Small intestine (tissue), 7 donors: Measurements from ENCODE around the gene CAPN15. TPM values are rescaled to one million over a fixed set of nuclear protein-coding genes. Genes with fewer than 3 reads are reported as not detected.
"Not testable (repeated sequence)": the region's sequence is repeated elsewhere in the genome, so short reads cannot be mapped to it uniquely, and the experiment has no call there.

Source experiments
- DNase-seq, 2 donors: peaks; one replicate each; pipeline versions ENCODE4 v3.0.0 to v3.0.0-alpha.2; 2013
- FAIRE-seq: peaks from 2 replicates; lab custom pipeline; 2012; peaks lifted over from hg19 to GRCh38; lab: Jason Lieb, UNC
- H3K27ac ChIP-seq, 3 donors: one replicate each; pipeline ENCODE4 v1.5.1; 2013; ENCODE audit warnings: low read length in 2 of 3, mild to moderate bottlenecking in 2 of 3, control low read depth in 1 of 3, inconsistent platforms in 1 of 3, low read depth in 1 of 3, moderate library complexity in 1 of 3
- H3K27me3 ChIP-seq, 3 donors: one replicate each; pipeline ENCODE4 v1.6.1; 2013; ENCODE audit warnings: low read length in 3 of 3, inconsistent platforms in 1 of 3; ENCODE audit not compliant: control insufficient read depth in 3 of 3, insufficient read depth in 3 of 3
- H3K36me3 ChIP-seq, 3 donors: one replicate each; pipeline ENCODE4 v1.6.1; 2013; ENCODE audit warnings: low read length in 3 of 3, inconsistent platforms in 1 of 3, low read depth in 1 of 3, mild to moderate bottlenecking in 1 of 3, moderate library complexity in 1 of 3; ENCODE audit not compliant: control insufficient read depth in 3 of 3, insufficient read depth in 2 of 3
- H3K4me1 ChIP-seq, 3 donors: one replicate each; pipeline ENCODE4 v1.6.1; 2013; ENCODE audit warnings: low read length in 2 of 3, inconsistent platforms in 1 of 3, low read depth in 1 of 3, mild to moderate bottlenecking in 1 of 3, moderate library complexity in 1 of 3; ENCODE audit not compliant: control insufficient read depth in 3 of 3, insufficient read depth in 2 of 3
- H3K4me3 ChIP-seq, 3 donors: one replicate each; pipeline ENCODE4 v1.5.1; 2013; ENCODE audit warnings: low read length in 3 of 3, control low read depth in 1 of 3, inconsistent platforms in 1 of 3, low read depth in 1 of 3, mild to moderate bottlenecking in 1 of 3, moderate library complexity in 1 of 3
- H3K9me3 ChIP-seq, 2 donors: one replicate each; pipeline ENCODE4 v1.6.1; 2013; ENCODE audit warnings: low read depth in 1 of 2, low read length in 1 of 2; ENCODE audit not compliant: control insufficient read depth in 2 of 2, insufficient read depth in 1 of 2
- WGBS, 3 donors: extraction: QIAGEN DNeasy Blood & Tissue Kit; methylation state at CpG; one replicate each; pipeline ENCODE4 v1.1.7; 2013; 5-methylcytosine and 5-hydroxymethylcytosine counted together
- polyA plus RNA-seq, 4 donors: library from polyadenylated mRNA; stranded (reverse) in 3 of 4; unstranded in 1 of 4; fragments of 200-250 nt in 3 of 4; fragments of 120-200 nt in 1 of 4; gene quantifications; one replicate each; pipeline versions ENCODE4 v1.2.1 to v1.2.3, GENCODE V29; 2013
- donor health status: healthy with polysubstance abuse.
- donor health status: control.
- donor health status: control.
- donor health status: Bipolar disorder and iron deficiency.
- donor health status: healthy.

CAPN15 gene
- polyA plus RNA-seq, 4 donors = 51.3 to 105 (median 70.2) TPM

GRCh38 chr16:595942-596735 is 68.6 kb downstream of the CAPN15 start:
- peaks cover 2 to 35% (median 16%) of the 10 kb centered on the region in 3 donors for H3K4me1 ChIP-seq

GRCh38 chr16:596736-597060 is 69.2 kb downstream of the CAPN15 start:
- 65 to 92% (median 87%) methylated on average over 12 of the region's 12 CpGs for WGBS, 3 donors
- Histone ChIP-seq H3K4me1 (peaks cover 2 to 31% (median 16%) of the 10 kb centered on the region in 3 donors), H3K9me3 (no peaks in the 10 kb centered on the region), H3K4me3 (no peak overlapping the region), H3K27me3 (no peaks in the 10 kb centered on the region), H3K27ac (no peak overlapping the region), H3K36me3 (peaks cover 0 to 78% (median 0%) of the 10 kb centered on the region in 3 donors)
- FAIRE-seq = no peak
- DNase-seq = peak in 1 of 2 donors; percentile 67

More at GRCh38 chr16:595942-596735, 68.6 kb downstream of the CAPN15 start:
- FAIRE-seq (no peak), DNase-seq (no peak)
- H3K4me3 ChIP-seq = no peak overlapping the region
- H3K27ac ChIP-seq = no peak overlapping the region
- H3K9me3 ChIP-seq = no peaks in the 10 kb centered on the region
- WGBS, 3 donors = 64 to 85% (median 79%) methylated on average over 34 of the region's 34 CpGs
- no peaks in the 10 kb centered on the region for H3K27me3 ChIP-seq
- peaks cover 0 to 74% (median 0%) of the 10 kb centered on the region in 3 donors for H3K36me3 ChIP-seq

GRCh38 chr16:597655-598054 is 70.1 kb downstream of the CAPN15 start:
- WGBS, 3 donors = 92 to 95% (median 95%) methylated on average over 7 of the region's 7 CpGs
- not testable (repeated sequence) for H3K4me3 ChIP-seq

GRCh38 chr16:598823-599739 is 71.6 kb downstream of the CAPN15 start:
- no peaks in the 10 kb centered on the region for H3K9me3 ChIP-seq
- 89 to 96% (median 89%) methylated on average over 40 to 43 of the region's 43 CpGs for WGBS, 3 donors
- DNase-seq (peak in 1 of 2 donors; percentile 61), FAIRE-seq (no peak)
- peak overlapping the region in 1 of 3 donors; percentile 8 for H3K27ac ChIP-seq
- H3K27me3 ChIP-seq = no peaks in the 10 kb centered on the region
- peaks cover 0 to 72% (median 0%) of the 10 kb centered on the region in 3 donors for H3K36me3 ChIP-seq
- H3K4me3 ChIP-seq = no peak overlapping the region
- peaks cover 0 to 9% (median 3%) of the 10 kb centered on the region in 3 donors for H3K4me1 ChIP-seq

More at GRCh38 chr16:597655-598054, 70.1 kb downstream of the CAPN15 start:
- not testable (repeated sequence) for H3K27me3 ChIP-seq, H3K27ac ChIP-seq, DNase-seq, H3K9me3 ChIP-seq, FAIRE-seq
- Histone ChIP-seq H3K36me3 (peaks cover 0 to 74% (median 0%) of the 10 kb centered on the region in 3 donors), H3K4me1 (peaks cover 0 to 22% (median 9%) of the 10 kb centered on the region in 3 donors)

GRCh38 chr16:600781-601180 is 73.3 kb downstream of the CAPN15 start:
- peak; percentile 28 to 29 for DNase-seq
- Histone ChIP-seq H3K9me3 (peaks cover 0 to 13% of the 10 kb centered on the region in 2 donors), H3K4me3 (no peak overlapping the region), H3K4me1 (no peaks in the 10 kb centered on the region), H3K27ac (no peak overlapping the region), H3K36me3 (peaks cover 0 to 72% (median 0%) of the 10 kb centered on the region in 3 donors), H3K27me3 (no peaks in the 10 kb centered on the region)
- WGBS, 3 donors = 46 to 55% (median 50%) methylated on average over 7 of the region's 7 CpGs
- FAIRE-seq = no peak

- Histone ChIP-seq H3K27ac (no peak overlapping the region), H3K27me3 (no peaks in the 10 kb centered on the region), H3K36me3 (peaks cover 0 to 57% (median 0%) of the 10 kb centered on the region in 3 donors), H3K4me3 (no peak overlapping the region), H3K4me1 (no peaks in the 10 kb centered on the region), H3K9me3 (peaks cover 0 to 13% of the 10 kb centered on the region in 2 donors)
- 75 to 91% (median 83%) methylated on average over 5 of the region's 5 CpGs for WGBS, 3 donors
- no peak for DNase-seq
- no peak for FAIRE-seq
Observed at GRCh38 chr16:603933-604332, 76.4 kb downstream of the CAPN15 start.

Other genes starting within 250 kb of the CAPN15 start
- 10 to 100 TPM in 3 of 4 donors, under 1 TPM in 1; 0.32 to 81.6 (median 14.2) TPM for gene ARHGDIG, start 247.1 kb upstream of the CAPN15 start, polyA plus RNA-seq
- 10 to 100 TPM in 3 of 4 donors, under 1 TPM in 1; 0.10 to 46.1 (median 28.6) TPM for gene PDIA2, start 244.5 kb upstream of the CAPN15 start, polyA plus RNA-seq
- 10 to 100 TPM; 24.5 to 33.6 (median 27.6) TPM for gene AXIN1, start 175.0 kb upstream of the CAPN15 start, polyA plus RNA-seq
- gene MRPL28, start 157.2 kb upstream of the CAPN15 start, polyA plus RNA-seq = 100 to 1,000 TPM in 1 of 4 donors, 10 to 100 TPM in 3; 54.2 to 112 (median 92.1) TPM
- gene PGAP6, start 145.7 kb upstream of the CAPN15 start, polyA plus RNA-seq = 10 to 100 TPM; 48.1 to 76.6 (median 64.9) TPM
- gene NME4, start 130.5 kb upstream of the CAPN15 start, polyA plus RNA-seq = 10 to 100 TPM; 13.0 to 77.2 (median 34.9) TPM
- gene DECR2, start 125.8 kb upstream of the CAPN15 start, polyA plus RNA-seq = 100 to 1,000 TPM in 2 of 4 donors, 10 to 100 TPM in 2; 46.7 to 154 (median 99.2) TPM
- gene RAB11FIP3, start 102.1 kb upstream of the CAPN15 start, polyA plus RNA-seq = 100 to 1,000 TPM in 1 of 4 donors, 10 to 100 TPM in 3; 25.4 to 111 (median 37.2) TPM
- not detected for gene PRR35, start 32.7 kb downstream of the CAPN15 start, polyA plus RNA-seq
- gene NHLRC4, start 39.3 kb downstream of the CAPN15 start, polyA plus RNA-seq = 1 to 10 TPM in 1 of 4 donors, under 1 TPM in 2, not detected in 1; 0.45 to 2.2 (median 0.79) TPM
- 10 to 100 TPM; 21.3 to 43.5 (median 28.0) TPM for gene PIGQ, start 42.3 kb downstream of the CAPN15 start, polyA plus RNA-seq
- 10 to 100 TPM; 28.9 to 49.0 (median 34.6) TPM for gene RAB40C, start 62.4 kb downstream of the CAPN15 start, polyA plus RNA-seq
- gene WFIKKN1, start 103.3 kb downstream of the CAPN15 start, polyA plus RNA-seq = 1 to 10 TPM in 3 of 4 donors, under 1 TPM in 1; 0.60 to 7.6 (median 3.6) TPM
- 100 to 1,000 TPM in 3 of 4 donors, 10 to 100 TPM in 1; 54.4 to 135 (median 113) TPM for gene METTL26, start 108.6 kb downstream of the CAPN15 start, polyA plus RNA-seq
- 100 to 1,000 TPM in 3 of 4 donors, 10 to 100 TPM in 1; 43.4 to 279 (median 166) TPM for gene MCRIP2, start 114.1 kb downstream of the CAPN15 start, polyA plus RNA-seq
- 10 to 100 TPM; 15.7 to 36.5 (median 25.6) TPM for gene WDR90, start 121.7 kb downstream of the CAPN15 start, polyA plus RNA-seq
- 100 to 1,000 TPM in 3 of 4 donors, 10 to 100 TPM in 1; 89.3 to 207 (median 159) TPM for gene RHOT2, start 140.4 kb downstream of the CAPN15 start, polyA plus RNA-seq
- 1 to 10 TPM; 2.7 to 6.2 (median 4.7) TPM for gene RHBDL1, start 148.0 kb downstream of the CAPN15 start, polyA plus RNA-seq
- 100 to 1,000 TPM in 3 of 4 donors, 10 to 100 TPM in 1; 66.2 to 122 (median 118) TPM for gene STUB1, start 152.7 kb downstream of the CAPN15 start, polyA plus RNA-seq
- gene JMJD8, start 156.6 kb downstream of the CAPN15 start, polyA plus RNA-seq = 10 to 100 TPM; 23.0 to 46.2 (median 31.9) TPM
- 10 to 100 TPM in 1 of 4 donors, 1 to 10 TPM in 3; 5.4 to 11.7 (median 9.3) TPM for gene WDR24, start 162.7 kb downstream of the CAPN15 start, polyA plus RNA-seq
- gene FBXL16, start 178.1 kb downstream of the CAPN15 start, polyA plus RNA-seq = 1 to 10 TPM in 3 of 4 donors, under 1 TPM in 1; 0.81 to 3.4 (median 1.2) TPM
- 10 to 100 TPM in 2 of 4 donors, 1 to 10 TPM in 2; 4.9 to 14.1 (median 9.3) TPM for gene METRN, start 187.4 kb downstream of the CAPN15 start, polyA plus RNA-seq
- gene ANTKMT, start 193.4 kb downstream of the CAPN15 start, polyA plus RNA-seq = 10 to 100 TPM; 23.0 to 55.5 (median 38.1) TPM
- gene CCDC78, start 198.7 kb downstream of the CAPN15 start, polyA plus RNA-seq = 1 to 10 TPM in 1 of 4 donors, under 1 TPM in 2, not detected in 1; 0.72 to 1.6 (median 0.95) TPM
- gene HAGHL, start 199.4 kb downstream of the CAPN15 start, polyA plus RNA-seq = 1 to 10 TPM; 1.4 to 4.8 (median 3.4) TPM
- 10 to 100 TPM; 32.5 to 68.0 (median 44.7) TPM for gene CIAO3, start 213.3 kb downstream of the CAPN15 start, polyA plus RNA-seq
- gene MSLN, start 233.0 kb downstream of the CAPN15 start, polyA plus RNA-seq = 10 to 100 TPM in 1 of 4 donors, 1 to 10 TPM in 3; 1.3 to 29.7 (median 4.5) TPM